NCI-H146 (cell line): ENCODE data around the gene CDKN1A.
A peak's percentile ranks its signal among the peaks of the same experiment; 100 is the strongest.
"Not testable (repeated sequence)": the region's sequence is repeated elsewhere in the genome, so short reads cannot be mapped to it uniquely, and the experiment has no call there.

ENCODE experiments used
- DNase-seq: peaks from one replicate; lab custom pipeline; 2025; lab: John Stamatoyannopoulos, UW

The CDKN1A gene

GRCh38 chr6:36678488-36679042 is at the start of gene CDKN1A:
Gene CDKN1A, plus strand, starts transcription at chr6:36678714. Its CDS starts 5,388 bp downstream, at chr6:36684102.
- DNase-seq = peak; percentile 93

- DNase-seq = no peak
Observed at GRCh38 chr6:36629784-36630183, 48.7 kb upstream of the CDKN1A start.

- no peak for DNase-seq
Observed at GRCh38 chr6:36631326-36632011, 47.0 kb upstream of the CDKN1A start.

GRCh38 chr6:36633370-36633769 is 45.1 kb upstream of the CDKN1A start:
- DNase-seq = no peak

- DNase-seq = peak; percentile 24
Observed at GRCh38 chr6:36633915-36634314, 44.6 kb upstream of the CDKN1A start.

GRCh38 chr6:36634317-36635108 is 44.0 kb upstream of the CDKN1A start:
- DNase-seq = no peak

GRCh38 chr6:36636283-36636682 is 42.2 kb upstream of the CDKN1A start:
- no peak for DNase-seq

GRCh38 chr6:36636687-36637418 is 41.7 kb upstream of the CDKN1A start:
- no peak for DNase-seq

GRCh38 chr6:36638579-36638978 is 39.9 kb upstream of the CDKN1A start:
- no peak for DNase-seq

- no peak for DNase-seq
Observed at GRCh38 chr6:36639171-36639808, 39.2 kb upstream of the CDKN1A start.

GRCh38 chr6:36641543-36641942 is 37.0 kb upstream of the CDKN1A start:
- no peak for DNase-seq

- DNase-seq = no peak
Observed at GRCh38 chr6:36642913-36643817, 35.3 kb upstream of the CDKN1A start.

GRCh38 chr6:36643977-36644376 is 34.5 kb upstream of the CDKN1A start:
- DNase-seq = no peak

- DNase-seq = no peak
Observed at GRCh38 chr6:36649086-36649485, 29.4 kb upstream of the CDKN1A start.

GRCh38 chr6:36649701-36650484 is 28.6 kb upstream of the CDKN1A start:
- DNase-seq = no peak

- no peak for DNase-seq
Observed at GRCh38 chr6:36650848-36651478, 27.6 kb upstream of the CDKN1A start.

- DNase-seq = no peak
Observed at GRCh38 chr6:36651659-36652379, 26.7 kb upstream of the CDKN1A start.

- not testable (repeated sequence) for DNase-seq
Observed at GRCh38 chr6:36654469-36654868, 24.0 kb upstream of the CDKN1A start.
